GM19099 (cell line): ENCODE measurements around the gene LIN52.

ENCODE experiments used
- POLR2A ChIP-seq: IDR thresholded peaks from 3 replicates; pipeline ENCODE4 v1.6.1; 2011; ENCODE audit warnings: low read depth; ENCODE audit not compliant: insufficient read length; ENCODE audit errors: extremely low read depth

The LIN52 gene

GRCh38 chr14:74083161-74083560, 1.6 kb upstream of the LIN52 start:
- TF ChIP-seq POLR2A, result no peak

- TF ChIP-seq POLR2A, result no peak
Observed at GRCh38 chr14:74083784-74084276, 926 bp upstream of the LIN52 start.

GRCh38 chr14:74085047-74085637, 386 bp downstream of the LIN52 start:
- no peak for TF ChIP-seq POLR2A

GRCh38 chr14:74085828-74086227, 1.1 kb downstream of the LIN52 start:
- TF ChIP-seq POLR2A, result no peak

GRCh38 chr14:74089251-74090020, 4.7 kb downstream of the LIN52 start:
- no peak for TF ChIP-seq POLR2A

GRCh38 chr14:74105381-74105780, 20.6 kb downstream of the LIN52 start:
- no peak for TF ChIP-seq POLR2A

- TF ChIP-seq POLR2A, result no peak
Observed at GRCh38 chr14:74109369-74109768, 24.6 kb downstream of the LIN52 start.

GRCh38 chr14:74126315-74127013, 41.7 kb downstream of the LIN52 start:
- no peak for TF ChIP-seq POLR2A

- no peak for TF ChIP-seq POLR2A
Observed at GRCh38 chr14:74127634-74128033, 42.9 kb downstream of the LIN52 start.

GRCh38 chr14:74133833-74134481, 49.2 kb downstream of the LIN52 start:
- no peak for TF ChIP-seq POLR2A

GRCh38 chr14:74134484-74134883, 49.7 kb downstream of the LIN52 start:
- TF ChIP-seq POLR2A, result no peak

- TF ChIP-seq POLR2A, result no peak
Observed at GRCh38 chr14:74135426-74135825, 50.7 kb downstream of the LIN52 start.

GRCh38 chr14:74140374-74140850, 55.7 kb downstream of the LIN52 start:
- no peak for TF ChIP-seq POLR2A

- TF ChIP-seq POLR2A, result no peak
Observed at GRCh38 chr14:74141703-74142102, 56.9 kb downstream of the LIN52 start.

- no peak for TF ChIP-seq POLR2A
Observed at GRCh38 chr14:74142523-74142922, 57.8 kb downstream of the LIN52 start.
